Activated naive CD4-positive, alpha-beta T cell treated with anti-CD3 and anti-CD28 coated beads, Interleukin-2, amount 50 U/mL, for 72 hours (primary cell): ENCODE measurements around the gene RAD51B. TPM values are rescaled to one million over a fixed set of nuclear protein-coding genes. Genes with fewer than 3 reads are reported as not detected.

Experiments used
- ATAC-seq, 2 donors: fragments of 150-1000 bp; cut with Tn5 transposase; 2 replicates each; pipeline ENCODE4 v1.10.0; 2021; ENCODE audit warnings: mild to moderate bottlenecking in 2 of 2, moderate library complexity in 2 of 2
- DNase-seq, 2 donors: peaks; one replicate each; pipeline ENCODE4 v3.0.0; 2021 to 2022; ENCODE audit warnings: low spot score in 2 of 2
- H3K27ac Mint-ChIP-seq, 2 donors: one replicate each; pipeline ENCODE4 v1.8.0; 2022; ENCODE audit warnings: mild to moderate bottlenecking in 2 of 2, mixed read lengths in 2 of 2
- H3K36me3 Mint-ChIP-seq, 2 donors: one replicate each; pipeline ENCODE4 v1.8.0; 2022; ENCODE audit warnings: mixed read lengths in 2 of 2
- H3K9me3 Mint-ChIP-seq, 2 donors: one replicate each; pipeline ENCODE4 v1.8.0; 2022; ENCODE audit warnings: mixed read lengths in 2 of 2
- total RNA-seq, 2 donors: library from RNA; stranded (reverse); gene quantifications; one replicate each; pipeline ENCODE4 v1.2.3, GENCODE V29; 2022

The RAD51B gene
- total RNA-seq, 2 donors from 2014 or later = 36.5 to 53.0 TPM

DNA sequence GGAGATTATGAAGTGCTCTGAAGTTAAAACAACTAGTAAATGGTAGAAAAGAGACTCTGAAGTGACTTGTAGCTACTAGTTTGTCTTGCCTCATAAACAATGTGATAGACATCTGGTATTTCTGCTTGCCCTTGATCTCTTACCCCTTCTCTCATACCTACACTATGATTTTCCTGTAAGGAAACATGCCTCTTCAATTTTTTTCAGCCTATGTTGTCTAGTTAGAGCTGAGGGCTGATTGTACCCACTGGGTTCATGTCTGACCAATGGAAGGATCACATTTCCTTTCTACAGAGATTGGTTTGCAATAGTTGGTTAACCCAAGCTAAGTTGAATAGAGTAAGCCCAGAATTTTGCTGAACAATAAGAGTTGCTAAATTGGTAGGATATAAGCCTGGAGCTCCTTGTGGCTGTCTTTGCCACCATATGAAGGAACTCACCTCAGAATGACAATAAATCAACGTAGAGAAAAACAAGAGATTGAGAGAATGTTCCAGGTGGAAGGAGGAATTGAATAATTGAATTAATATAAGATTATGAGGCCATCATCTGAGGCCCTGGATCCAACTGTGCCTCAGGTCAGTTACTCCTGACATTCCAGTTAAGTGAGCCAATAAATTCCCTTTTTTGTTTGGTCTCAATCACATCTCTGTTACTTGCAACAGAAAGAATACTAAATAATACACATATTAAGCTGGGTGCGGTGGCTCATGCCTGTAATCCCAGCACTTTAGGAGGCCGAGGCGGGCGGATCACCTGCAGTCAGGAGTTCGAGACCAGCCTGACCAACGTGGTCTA is 626.9 kb downstream of the RAD51B start:
- Mint-ChIP-seq H3K27ac (no peak overlapping the region), H3K9me3 (peaks cover 0 to 5% of the 10 kb centered on the region in 2 donors), H3K36me3 (no peaks in the 10 kb centered on the region)
- ATAC-seq (no peak), DNase-seq (no peak)

DNA sequence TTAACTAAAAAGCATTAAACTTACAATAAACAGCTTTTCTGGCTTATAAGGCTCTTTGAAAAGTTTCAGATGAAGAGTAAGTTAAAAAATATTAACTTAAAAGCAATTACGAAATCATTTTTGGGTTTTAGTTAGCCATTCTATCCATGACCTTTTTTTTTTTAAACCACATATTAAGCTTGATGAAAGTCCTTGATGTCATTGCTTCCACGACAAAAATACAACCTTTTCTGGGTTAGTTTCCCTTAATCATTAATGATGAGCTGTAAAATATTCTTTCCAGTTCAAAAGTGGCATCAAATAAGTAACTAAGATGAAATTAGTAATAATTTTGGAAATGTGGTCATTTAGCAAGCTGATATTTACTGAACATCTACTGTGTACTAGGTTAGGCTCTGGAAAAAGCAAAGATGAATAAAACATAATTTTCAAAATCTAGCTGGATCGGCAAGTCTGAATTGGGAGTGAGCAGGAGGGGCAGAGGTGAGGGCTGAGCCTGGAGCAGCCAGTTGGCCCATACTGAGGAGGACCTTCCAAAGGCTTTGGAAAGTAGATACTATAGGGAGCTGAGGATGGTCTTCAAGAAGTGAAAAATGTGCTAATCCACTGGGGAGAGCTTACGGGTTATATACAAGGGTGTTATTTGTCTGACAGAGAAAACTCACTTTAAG is 628.1 kb downstream of the RAD51B start:
- Mint-ChIP-seq H3K36me3 (no peaks in the 10 kb centered on the region), H3K27ac (no peak overlapping the region), H3K9me3 (peaks cover 0 to 5% of the 10 kb centered on the region in 2 donors)
- DNase-seq (no peak), ATAC-seq (no peak)

DNA sequence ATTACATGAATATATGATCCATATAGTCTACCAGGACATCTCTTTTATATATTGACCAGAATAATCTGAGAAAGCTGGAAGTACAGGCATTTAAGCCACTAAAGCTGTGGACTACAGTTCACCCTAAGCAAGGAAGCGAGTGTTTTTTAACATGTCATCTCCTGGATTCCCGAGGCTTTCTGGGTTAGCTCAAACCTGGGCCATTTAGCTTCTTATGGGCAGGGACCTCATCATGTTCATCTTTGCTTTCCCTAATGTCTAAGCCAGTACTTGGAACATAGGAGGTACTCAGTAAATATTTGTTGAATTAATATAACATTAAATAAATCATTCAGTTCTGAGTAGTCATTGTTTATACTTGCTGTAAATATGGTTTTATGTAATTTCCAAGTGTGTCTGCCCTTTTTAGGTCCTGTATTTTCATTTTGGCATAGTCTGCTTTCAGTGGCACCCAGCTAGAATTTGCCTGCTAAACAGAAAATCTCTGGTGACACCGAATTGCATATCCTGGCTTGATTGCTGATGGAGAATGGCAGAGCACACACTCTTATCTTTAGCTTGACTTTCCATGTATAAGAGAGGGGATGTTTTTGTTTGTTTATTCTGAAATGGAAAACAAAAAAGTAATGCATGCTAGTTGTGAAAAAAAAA is 628.8 kb downstream of the RAD51B start:
- Mint-ChIP-seq H3K27ac (no peak overlapping the region), H3K36me3 (peaks cover 0 to 6% of the 10 kb centered on the region in 2 donors), H3K9me3 (peaks cover 4 to 5% of the 10 kb centered on the region in 2 donors)
- DNase-seq (no peak), ATAC-seq (no peak)

DNA sequence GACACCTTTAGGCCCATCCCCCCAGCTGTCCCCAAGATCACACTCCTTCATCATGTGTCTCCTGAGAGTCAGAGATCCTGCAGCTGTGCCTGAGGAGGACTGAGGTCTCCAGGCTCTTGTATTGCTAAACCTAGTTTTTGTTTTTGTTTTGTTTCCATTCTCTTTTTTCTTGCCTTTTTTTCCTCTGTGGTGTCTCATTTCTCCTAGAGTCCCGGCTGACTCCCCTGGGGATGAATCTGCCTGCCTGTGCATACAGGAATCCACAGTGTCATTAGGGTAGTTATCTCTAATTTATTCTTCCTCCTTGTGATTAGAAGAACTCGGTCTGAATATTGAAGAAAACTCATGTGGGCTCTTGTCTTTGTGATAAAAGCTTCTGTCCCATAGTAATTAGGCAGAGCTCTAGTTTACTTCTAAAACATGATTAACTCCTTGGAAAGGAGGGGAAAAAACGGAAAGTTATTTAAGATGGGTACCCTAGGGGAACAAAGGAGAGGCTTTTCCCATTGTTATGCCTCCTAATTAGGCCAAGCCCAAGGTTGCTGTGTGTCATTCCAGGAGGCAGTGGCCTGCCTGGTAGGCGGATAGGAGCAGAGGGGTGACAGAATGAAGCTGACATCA is 630.1 kb downstream of the RAD51B start:
- Mint-ChIP-seq H3K27ac (peak overlapping the region in 1 of 2 donors; percentile 11), H3K36me3 (peaks cover 2 to 10% of the 10 kb centered on the region in 2 donors), H3K9me3 (peaks cover 0 to 8% of the 10 kb centered on the region in 2 donors)
- DNase-seq (no peak), ATAC-seq (no peak)

DNA sequence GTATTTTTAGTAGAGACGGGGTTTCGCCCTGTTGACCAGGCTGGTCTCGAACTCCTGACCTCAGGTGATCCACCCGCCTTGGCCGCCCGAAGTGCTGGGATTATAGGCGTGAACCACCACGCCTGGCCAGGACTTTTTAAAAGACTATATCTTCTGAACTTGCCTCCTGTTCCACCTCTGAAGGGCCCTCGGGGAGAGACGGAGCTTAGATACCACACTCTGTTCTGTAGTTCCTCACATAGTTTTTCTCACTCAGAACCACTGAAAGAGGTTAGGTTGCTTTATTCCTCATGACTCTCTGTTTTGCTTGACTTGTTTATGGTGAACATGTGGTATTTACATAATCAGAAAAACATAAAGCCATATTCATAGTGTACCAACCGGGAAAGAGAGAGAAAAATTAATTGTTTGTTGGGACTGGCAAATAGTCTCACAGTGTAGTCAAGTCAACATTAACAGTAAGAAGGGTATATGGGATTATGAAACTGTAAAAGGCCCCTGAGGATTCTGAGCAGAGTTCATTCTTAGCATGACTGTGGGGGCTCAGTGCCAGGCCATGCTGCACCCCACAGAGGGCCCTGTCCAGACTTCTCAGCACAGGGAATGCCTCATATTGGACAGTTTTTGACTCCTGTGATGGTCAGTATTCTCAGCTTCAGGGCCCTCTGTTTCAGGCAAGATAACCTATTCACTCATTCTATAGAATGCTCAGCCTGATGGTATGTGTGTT is 631.0 kb downstream of the RAD51B start:
- H3K9me3 Mint-ChIP-seq = peaks cover 0 to 8% of the 10 kb centered on the region in 2 donors
- no peak for DNase-seq
- ATAC-seq = no peak
- no peak overlapping the region for H3K27ac Mint-ChIP-seq
- peaks cover 10 to 17% of the 10 kb centered on the region in 2 donors for H3K36me3 Mint-ChIP-seq

DNA sequence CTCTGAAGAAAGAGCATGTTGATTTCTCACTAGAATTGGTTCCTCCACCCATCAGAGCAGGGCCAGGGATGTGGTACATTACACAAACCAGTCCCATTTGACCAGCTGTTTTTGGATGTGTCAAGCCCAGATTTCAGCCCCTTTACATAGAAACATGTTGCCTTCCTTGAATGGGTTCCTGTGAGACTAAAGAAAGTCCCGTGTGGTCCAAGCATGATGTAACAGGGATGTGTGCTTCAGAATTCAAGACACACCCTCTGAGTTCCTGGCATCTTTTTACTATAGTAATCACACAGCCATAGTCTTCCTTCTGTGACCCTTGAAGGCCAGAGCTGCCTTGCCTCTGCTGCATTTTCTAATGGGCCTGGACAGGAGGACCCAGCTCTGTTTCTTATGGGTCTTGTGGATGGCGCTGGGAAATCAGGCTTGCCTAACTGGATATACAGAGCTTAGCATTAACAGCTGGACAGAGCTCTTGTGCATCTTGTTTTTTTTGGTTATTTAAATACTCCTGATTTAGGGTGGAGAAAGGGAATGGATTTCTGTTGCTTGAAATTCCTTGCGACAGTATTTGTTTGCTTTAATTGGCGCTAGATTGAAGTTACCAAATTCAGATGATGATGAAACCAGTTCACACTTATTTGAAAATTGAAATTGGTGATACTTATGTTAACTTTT is 632.3 kb downstream of the RAD51B start:
- DNase-seq (no peak), ATAC-seq (no peak)
- Mint-ChIP-seq H3K9me3 (peaks cover 3 to 8% of the 10 kb centered on the region in 2 donors), H3K36me3 (peaks cover 10 to 17% of the 10 kb centered on the region in 2 donors), H3K27ac (no peak overlapping the region)

DNA sequence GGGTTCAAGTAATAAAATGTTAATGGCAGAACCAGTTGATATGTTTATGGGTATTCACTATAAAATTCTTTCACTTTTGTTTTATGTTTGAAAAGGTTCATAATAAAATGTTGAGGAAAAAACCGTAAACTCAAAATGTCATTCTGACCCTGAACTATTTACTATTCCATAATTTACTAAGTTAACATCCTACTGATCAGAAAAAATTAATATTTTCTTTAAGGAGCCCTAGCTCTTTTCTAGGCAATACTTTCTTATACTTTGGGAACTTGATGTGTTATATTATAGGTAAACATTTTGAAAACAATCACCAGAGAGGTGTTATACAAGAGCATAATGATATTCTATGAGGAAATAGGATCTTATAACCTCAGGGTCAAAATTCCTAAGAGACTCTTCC is 638.7 kb downstream of the RAD51B start:
- H3K36me3 Mint-ChIP-seq = peaks cover 10 to 12% of the 10 kb centered on the region in 2 donors
- ATAC-seq (no peak), DNase-seq (no peak)
- no peak overlapping the region for H3K27ac Mint-ChIP-seq
- peaks cover 3 to 6% of the 10 kb centered on the region in 2 donors for H3K9me3 Mint-ChIP-seq

DNA sequence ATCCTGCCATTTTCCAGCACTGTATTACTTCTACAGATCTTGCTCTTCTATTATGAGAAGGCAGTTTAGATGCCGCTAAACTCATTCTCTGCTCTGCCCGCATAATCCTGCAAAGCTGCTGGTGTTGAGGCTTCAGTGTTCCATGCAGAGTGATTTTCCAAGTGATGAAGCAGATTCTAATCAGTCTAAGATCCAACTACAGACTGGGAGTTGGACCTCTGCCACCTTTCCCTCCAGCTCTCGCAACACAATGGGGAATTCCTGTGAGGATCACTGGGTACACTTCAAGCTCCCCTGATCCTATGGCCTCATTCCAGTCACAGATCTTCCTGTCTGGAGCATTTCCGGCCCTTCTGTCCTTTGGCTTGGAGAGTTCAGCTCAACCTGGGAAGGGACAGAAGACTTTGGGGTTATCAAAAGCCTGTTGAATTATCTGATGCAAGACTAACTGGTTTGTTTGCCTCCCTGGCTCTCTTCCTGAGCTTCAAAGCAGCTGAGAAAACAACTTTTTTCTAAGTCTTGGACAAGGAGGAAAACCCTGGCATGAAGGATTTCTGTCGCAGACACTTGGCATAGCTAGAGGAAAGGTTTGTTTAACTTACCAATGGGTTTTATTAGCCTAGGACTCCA is 639.4 kb downstream of the RAD51B start:
- H3K36me3 Mint-ChIP-seq = peaks cover 10 to 11% of the 10 kb centered on the region in 2 donors
- DNase-seq = no peak
- no peak for ATAC-seq
- peaks cover 2 to 3% of the 10 kb centered on the region in 2 donors for H3K9me3 Mint-ChIP-seq
- no peak overlapping the region for H3K27ac Mint-ChIP-seq

DNA sequence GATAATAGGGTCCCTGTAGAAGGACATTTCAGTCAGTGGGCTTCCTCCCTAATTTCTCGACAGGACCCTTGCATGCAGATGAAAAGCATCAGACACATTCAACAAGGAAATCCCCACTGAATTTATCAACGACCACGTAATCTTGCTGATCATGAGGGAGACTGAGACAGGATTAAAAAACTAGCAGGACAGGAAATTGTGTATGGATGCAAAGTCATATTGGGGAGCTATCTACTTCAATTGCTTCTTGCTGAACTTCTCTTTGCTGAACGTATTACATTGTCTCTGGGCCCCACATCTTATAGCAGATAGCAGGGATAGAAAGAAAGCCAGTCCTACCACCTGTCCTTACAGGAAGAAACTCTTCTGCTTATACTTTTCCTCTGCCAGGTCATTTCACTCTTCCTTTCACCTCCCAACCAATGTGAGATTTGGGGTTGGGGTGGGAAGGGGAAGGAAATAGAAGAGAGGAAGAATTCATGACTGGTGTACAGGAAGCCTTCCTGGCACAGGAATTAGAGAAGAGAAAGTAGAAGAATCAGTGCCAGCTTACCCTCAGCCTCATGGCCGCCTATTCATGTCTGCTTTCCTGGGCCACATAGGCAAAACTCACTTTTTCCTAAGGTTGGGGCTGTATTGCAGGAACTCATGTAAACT is 640.0 kb downstream of the RAD51B start:
- no peak for DNase-seq
- H3K36me3 Mint-ChIP-seq = peaks cover 7 to 8% of the 10 kb centered on the region in 2 donors
- no peak overlapping the region for H3K27ac Mint-ChIP-seq
- H3K9me3 Mint-ChIP-seq = peaks cover 0 to 3% of the 10 kb centered on the region in 2 donors
- no peak for ATAC-seq

DNA sequence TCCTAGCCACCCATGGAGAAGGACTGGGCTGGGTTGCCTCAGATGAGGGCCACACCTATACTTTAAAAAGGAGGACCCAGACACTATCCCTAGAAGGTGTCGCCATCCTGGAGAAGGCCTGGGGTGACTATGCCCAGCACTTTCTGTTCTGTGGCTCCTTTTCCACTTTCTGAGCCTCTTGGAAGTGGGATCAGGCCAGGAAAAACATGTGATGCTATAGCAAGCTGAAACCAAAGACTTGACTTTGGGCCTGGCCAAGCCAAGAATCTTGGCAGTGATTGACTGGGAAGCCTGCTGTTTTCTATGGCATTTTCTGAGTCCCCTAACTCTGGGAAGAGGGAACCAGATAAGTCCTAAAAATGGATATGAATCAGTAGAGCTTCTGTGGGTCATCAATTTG is 641.0 kb downstream of the RAD51B start:
- no peak for DNase-seq

DNA sequence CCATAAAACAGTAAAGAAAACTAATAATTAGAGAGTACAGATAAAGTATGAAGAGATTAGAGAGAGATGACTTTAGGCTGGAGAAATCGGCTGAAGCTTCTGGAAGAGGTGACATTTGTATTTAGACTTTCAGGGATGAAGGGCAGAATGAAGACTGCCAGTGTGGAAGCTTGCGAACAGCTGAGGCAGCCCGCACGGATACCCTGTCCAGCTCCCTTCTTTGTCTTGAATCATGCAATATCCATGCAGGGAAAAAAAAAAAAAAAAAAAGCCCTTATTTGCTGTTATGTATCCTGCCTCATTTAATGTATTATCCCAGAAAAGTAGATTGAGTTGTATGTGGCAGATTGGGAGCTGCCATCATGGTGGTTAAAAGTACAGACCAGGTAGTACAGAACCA is 641.5 kb downstream of the RAD51B start:
- Mint-ChIP-seq H3K27ac (no peak overlapping the region), H3K36me3 (no peaks in the 10 kb centered on the region), H3K9me3 (no peaks in the 10 kb centered on the region)
- DNase-seq = no peak
- no peak for ATAC-seq

More for the DNA sequence above, 641.0 kb downstream of the RAD51B start:
- Mint-ChIP-seq H3K9me3 (peaks cover 0 to 3% of the 10 kb centered on the region in 2 donors), H3K27ac (no peak overlapping the region), H3K36me3 (no peaks in the 10 kb centered on the region)
- no peak for ATAC-seq

DNA sequence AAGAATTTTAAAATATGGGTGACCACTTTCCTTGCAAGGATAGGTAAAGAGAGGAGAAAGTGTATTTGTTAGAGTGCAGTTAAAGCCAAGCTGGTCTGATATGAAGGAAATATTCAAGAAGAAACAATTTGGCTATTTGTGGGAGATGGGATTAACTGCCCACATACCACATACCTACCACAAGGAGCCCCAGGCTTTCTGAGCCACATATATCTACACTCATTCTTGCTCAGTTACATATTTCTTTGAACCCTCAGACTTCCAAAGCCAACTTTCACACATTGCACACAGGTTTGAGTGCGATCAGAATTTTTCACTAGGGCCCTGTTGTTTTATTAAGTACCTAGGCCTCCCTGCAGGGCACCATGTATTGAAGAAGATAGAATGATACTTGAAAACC is 643.1 kb downstream of the RAD51B start:
- no peak for DNase-seq
- H3K9me3 Mint-ChIP-seq = no peaks in the 10 kb centered on the region
- no peaks in the 10 kb centered on the region for H3K36me3 Mint-ChIP-seq
- H3K27ac Mint-ChIP-seq = no peak overlapping the region
- no peak for ATAC-seq

DNA sequence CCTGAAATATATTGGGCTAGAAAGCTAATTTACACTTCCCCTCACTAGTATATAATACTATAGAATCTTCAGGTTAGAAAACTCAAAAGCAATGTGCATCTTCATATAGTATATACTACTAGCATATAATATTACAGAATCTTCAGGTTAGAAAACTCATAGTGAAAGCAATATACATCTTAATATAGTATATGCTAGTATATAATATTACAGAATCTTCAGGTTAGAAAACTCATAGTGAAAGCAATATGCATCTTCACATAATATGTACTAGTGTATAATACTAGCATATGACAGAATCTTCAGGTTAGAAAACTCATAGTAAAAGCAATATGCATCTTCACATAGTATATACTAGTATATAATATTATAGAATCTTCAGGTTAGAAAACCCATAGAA is 643.7 kb downstream of the RAD51B start:
- ATAC-seq (peak in 1 of 2 donors; percentile 22), DNase-seq (no peak)
- Mint-ChIP-seq H3K36me3 (no peaks in the 10 kb centered on the region), H3K27ac (no peak overlapping the region), H3K9me3 (no peaks in the 10 kb centered on the region)

DNA sequence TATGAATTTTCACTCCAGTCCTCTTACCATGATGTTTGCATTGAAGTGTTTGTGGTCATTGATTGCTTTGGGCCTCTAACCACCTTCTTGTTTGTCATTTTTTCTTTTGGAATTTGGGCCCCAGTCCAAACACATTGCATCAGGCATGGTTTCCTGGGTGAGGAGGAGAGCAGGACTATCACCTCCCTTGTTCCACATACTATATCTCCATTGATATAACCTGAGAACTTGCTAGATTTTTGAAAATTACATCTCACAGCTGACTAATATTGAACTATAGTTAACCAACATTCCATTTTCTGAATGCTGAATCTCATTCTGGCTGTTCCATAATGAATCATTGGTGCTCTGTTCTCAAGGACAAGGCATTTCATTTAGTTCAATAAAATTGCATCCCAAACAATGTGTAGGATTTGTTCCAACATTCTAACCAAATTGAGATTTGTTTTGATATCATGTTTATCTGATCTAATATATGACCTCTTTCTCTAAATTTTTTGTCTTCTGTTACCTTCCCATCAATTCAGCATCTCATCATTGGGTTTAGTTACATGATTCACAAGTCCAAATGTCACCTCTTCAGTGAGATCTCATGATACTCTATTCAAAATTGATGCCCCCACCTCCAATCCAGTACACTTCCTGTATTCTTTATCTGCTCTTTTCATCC is 644.3 kb downstream of the RAD51B start:
- ATAC-seq (peak in 1 of 2 donors; percentile 14), DNase-seq (no peak)
- Mint-ChIP-seq H3K27ac (no peak overlapping the region), H3K36me3 (no peaks in the 10 kb centered on the region), H3K9me3 (no peaks in the 10 kb centered on the region)
